K562 (cell line): Measurements from ENCODE around the gene AUNIP.

Experiments
- RBM25 ChIP-seq: fragments of 200-400 bp; formaldehyde crosslinking; IDR thresholded peaks from 2 replicates; pipeline ENCODE4 v1.6.1; 2018; ENCODE audit warnings: low read length, low read depth, moderate library complexity; ENCODE audit not compliant: severe bottlenecking
- TF ChIP-seq, protein P1 (sequence below): fragments of 450-650 bp; IDR thresholded peaks from 2 replicates; pipeline ENCODE4 v1.6.1; 2016; ENCODE audit warnings: low read depth, mild to moderate bottlenecking, moderate library complexity

DNA sequence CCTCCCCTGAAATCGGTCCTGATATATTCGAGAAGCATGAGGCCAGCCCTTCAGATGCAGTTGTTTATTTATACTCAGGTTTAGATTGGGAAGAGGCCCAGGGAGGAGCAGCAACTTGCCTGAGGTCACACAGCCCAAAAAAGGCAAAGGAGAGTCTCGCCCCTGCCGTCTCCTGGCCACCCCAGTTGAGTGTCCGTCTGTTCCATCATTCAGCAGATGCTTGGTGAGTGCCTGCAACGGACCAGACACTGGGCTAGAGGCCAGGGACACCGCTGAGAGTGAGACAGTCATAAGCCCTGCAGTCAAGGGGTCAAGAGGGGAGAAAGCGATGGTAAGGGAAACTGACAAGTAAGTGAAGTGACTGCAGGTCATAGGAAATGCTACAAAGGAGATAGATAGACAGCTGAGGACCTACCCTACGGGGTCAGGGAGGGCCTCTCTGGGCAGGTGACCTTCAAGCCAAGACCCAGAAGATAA is 74.6 kb downstream of the AUNIP start:
- TF ChIP-seq, protein P1, sequence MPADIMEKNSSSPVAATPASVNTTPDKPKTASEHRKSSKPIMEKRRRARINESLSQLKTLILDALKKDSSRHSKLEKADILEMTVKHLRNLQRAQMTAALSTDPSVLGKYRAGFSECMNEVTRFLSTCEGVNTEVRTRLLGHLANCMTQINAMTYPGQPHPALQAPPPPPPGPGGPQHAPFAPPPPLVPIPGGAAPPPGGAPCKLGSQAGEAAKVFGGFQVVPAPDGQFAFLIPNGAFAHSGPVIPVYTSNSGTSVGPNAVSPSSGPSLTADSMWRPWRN: no peak
- peak; percentile 41 for TF ChIP-seq RBM25
